ENCODE results near the gene VWA5B1. TPM values are rescaled to one million over a fixed set of nuclear protein-coding genes. Genes with fewer than 3 reads are reported as not detected.

VWA5B1 gene
- total RNA-seq, 2 donors from 2014 or later: 0.51 TPM; not detected in 1

GRCh38 chr1:20373286-20373685 is 82.6 kb downstream of the VWA5B1 start:
- no peaks in the 10 kb centered on the region for H3K4me1 ChIP-seq (replicated peaks)
- H3K9me3 ChIP-seq: no peaks in the 10 kb centered on the region
- TF ChIP-seq CTCF (IDR thresholded peaks at IDR 0.05): no peak
- no peak for TF ChIP-seq POLR2AphosphoS5 (IDR thresholded peaks at IDR 0.05)
- no peaks in the 10 kb centered on the region for H3K36me3 ChIP-seq
- no peak overlapping the region for H3K27ac ChIP-seq
- no peak for DNase-seq (ENCODE audit: low spot score)
- 40% methylated on average over 8 of the region's 8 CpGs for WGBS
- intact Hi-C loops (cut with DNase I): no loop called here
- H3K4me3 ChIP-seq: no peak overlapping the region
- H3K27me3 ChIP-seq (replicated peaks; ENCODE audit: insufficient read depth): no peaks in the 10 kb centered on the region

DNA sequence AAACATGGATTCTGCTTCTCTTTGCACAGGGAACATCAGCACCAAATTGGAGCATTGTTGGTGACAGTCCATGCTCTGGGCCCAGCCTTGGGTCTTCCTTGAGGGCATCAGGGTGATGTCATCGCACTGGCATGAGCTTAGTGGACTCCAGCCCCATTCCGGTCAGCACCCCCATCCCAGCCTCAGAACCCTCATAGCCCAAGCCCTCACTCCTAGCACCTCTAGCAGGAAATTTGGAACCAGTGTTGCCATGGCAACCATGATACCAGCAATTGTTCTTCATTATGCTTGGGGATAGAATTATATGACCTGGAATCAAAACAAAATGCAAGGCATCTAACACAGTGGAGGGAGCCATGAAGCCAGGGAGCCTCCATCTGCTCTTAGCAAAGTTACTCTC is 83.1 kb downstream of the VWA5B1 start:
- no peaks in the 10 kb centered on the region for H3K9me3 ChIP-seq
- no peak for TF ChIP-seq CTCF (IDR thresholded peaks at IDR 0.05)
- no peak for TF ChIP-seq POLR2A (IDR thresholded peaks at IDR 0.05)
- no peak for TF ChIP-seq POLR2AphosphoS5 (IDR thresholded peaks at IDR 0.05)
- no peaks in the 10 kb centered on the region for H3K4me1 ChIP-seq (replicated peaks)
- DNase-seq (ENCODE audit: low spot score): no peak
- no peak overlapping the region for H3K27ac ChIP-seq
- no peaks in the 10 kb centered on the region for H3K36me3 ChIP-seq
- no peak overlapping the region for H3K4me3 ChIP-seq
- intact Hi-C loops (cut with DNase I): no loop called here
- no peaks in the 10 kb centered on the region for H3K27me3 ChIP-seq (replicated peaks; ENCODE audit: insufficient read depth)
- 78% methylated on average over 2 of the region's 2 CpGs for whole genome bisulfite sequencing

GRCh38 chr1:20375563-20375962 is 84.9 kb downstream of the VWA5B1 start:
- DNase-seq (ENCODE audit: low spot score): no peak
- Histone ChIP-seq H3K9me3 (no peaks in the 10 kb centered on the region), H3K27me3 (replicated peaks; ENCODE audit: insufficient read depth) (no peaks in the 10 kb centered on the region), H3K4me1 (replicated peaks) (no peaks in the 10 kb centered on the region), H3K4me3 (no peak overlapping the region), H3K36me3 (no peaks in the 10 kb centered on the region), H3K27ac (no peak overlapping the region)
- intact Hi-C loops (cut with DNase I): loop anchor here (5.0 kb wide), 1 partner anchor 112 kb away; the partner anchor contains the start of gene CAMK2N1
- no peak for TF ChIP-seq CTCF (IDR thresholded peaks at IDR 0.05)
- no peak for TF ChIP-seq POLR2AphosphoS5 (IDR thresholded peaks at IDR 0.05)
- TF ChIP-seq POLR2A (IDR thresholded peaks at IDR 0.05): no peak
- 60% methylated on average over 8 of the region's 8 CpGs for WGBS

- Histone ChIP-seq H3K9me3 (no peaks in the 10 kb centered on the region), H3K4me3 (no peak overlapping the region), H3K27me3 (replicated peaks; ENCODE audit: insufficient read depth) (no peaks in the 10 kb centered on the region), H3K27ac (no peak overlapping the region), H3K4me1 (replicated peaks) (no peaks in the 10 kb centered on the region), H3K36me3 (no peaks in the 10 kb centered on the region)
- TF ChIP-seq CTCF (IDR thresholded peaks at IDR 0.05): no peak
- no peak for TF ChIP-seq POLR2A (IDR thresholded peaks at IDR 0.05)
- TF ChIP-seq POLR2AphosphoS5 (IDR thresholded peaks at IDR 0.05): no peak
- 85% methylated on average over 4 of the region's 4 CpGs for WGBS
- no peak for DNase-seq (ENCODE audit: low spot score)
- intact Hi-C loops (cut with DNase I): loop anchor here (5.0 kb wide), 1 partner anchor 111 kb away; the partner anchor contains the start of gene CAMK2N1
Measured at GRCh38 chr1:20376171-20376570, 85.5 kb downstream of the VWA5B1 start.

DNA sequence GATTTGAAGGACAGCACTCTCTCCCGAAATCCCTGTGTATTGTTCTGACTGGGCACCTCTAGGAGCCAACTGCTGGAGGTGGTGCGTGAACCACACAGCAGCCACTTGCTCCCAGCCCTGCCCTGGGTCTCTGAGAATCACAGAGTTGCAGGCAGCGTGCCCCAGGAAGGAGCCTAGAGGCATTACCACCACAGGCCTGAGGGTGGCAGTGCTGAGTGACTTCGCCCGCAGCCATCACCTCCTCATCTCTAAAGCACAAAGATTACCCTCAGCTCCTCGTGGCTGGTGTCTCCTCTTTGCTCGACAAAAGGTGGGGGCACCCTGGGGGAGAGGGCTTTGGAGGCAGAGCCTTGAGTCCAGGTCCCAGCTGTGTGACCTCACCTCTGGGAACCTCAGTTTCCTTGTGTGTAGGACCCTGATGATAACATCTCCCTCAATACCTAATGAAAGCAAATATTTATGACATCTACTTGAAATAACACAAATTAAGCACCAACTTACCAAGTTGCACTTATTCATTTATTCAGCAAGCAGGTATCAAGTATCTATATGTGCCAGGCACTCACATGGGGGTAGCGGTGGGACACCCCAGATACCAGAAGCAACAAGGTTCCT is 86.3 kb downstream of the VWA5B1 start:
- DNase-seq (ENCODE audit: low spot score): no peak
- TF ChIP-seq POLR2A (IDR thresholded peaks at IDR 0.05) (no peak), CTCF (IDR thresholded peaks at IDR 0.05) (peak in 3 of 4 experiments; percentile 40 to 61 (median 57))
- Histone ChIP-seq H3K27ac (no peak overlapping the region), H3K4me3 (no peak overlapping the region), H3K9me3 (no peaks in the 10 kb centered on the region), H3K36me3 (no peaks in the 10 kb centered on the region), H3K27me3 (replicated peaks; ENCODE audit: insufficient read depth) (no peaks in the 10 kb centered on the region), H3K4me1 (replicated peaks) (no peaks in the 10 kb centered on the region)
- intact Hi-C loops (cut with DNase I): loop anchor here (5.0 kb wide), 1 partner anchor 110 kb away; the partner anchor contains the start of gene CAMK2N1
- WGBS: 13% methylated on average over 8 of the region's 8 CpGs

All from prostate gland (tissue), 2 donors.